Suprapubic skin (tissue), 4 donors: Measurements from ENCODE around the gene CLCN6. TPM values are rescaled to one million over a fixed set of nuclear protein-coding genes. Genes with fewer than 3 reads are reported as not detected.

Experiments
- DNase-seq, 2 donors: peaks; one replicate each; pipeline ENCODE4 v3.0.0-alpha.2; 2019; ENCODE audit warnings: low spot score in 2 of 2
- H3K27ac ChIP-seq: fragments of 200-600 bp; sonication (generic); one replicate; pipeline ENCODE4 v1.5.1; 2019
- H3K27me3 ChIP-seq: fragments of 200-600 bp; sonication (generic); one replicate; pipeline ENCODE4 v1.5.1; 2019
- H3K36me3 ChIP-seq: fragments of 200-600 bp; sonication (generic); one replicate; pipeline ENCODE4 v1.5.1; 2019
- H3K4me1 ChIP-seq: fragments of 200-600 bp; sonication (generic); one replicate; pipeline ENCODE4 v1.5.1; 2019
- H3K4me3 ChIP-seq: fragments of 200-600 bp; sonication (generic); one replicate; pipeline ENCODE4 v1.5.1; 2019; ENCODE audit warnings: mild to moderate bottlenecking
- H3K9me3 ChIP-seq: fragments of 200-600 bp; sonication (generic); one replicate; pipeline ENCODE4 v1.5.1; 2019
- CTCF ChIP-seq, 2 donors: fragments of 200-600 bp in 1 of 2; fragments of 450-650 bp in 1 of 2; sonication (generic) in 1 of 2; IDR thresholded peaks; one replicate each; pipeline ENCODE4 v1.5.1; 2016 to 2019; ENCODE audit warnings: antibody characterized with exemption in 2 of 2, mild to moderate bottlenecking in 1 of 2, moderate library complexity in 1 of 2
- EP300 ChIP-seq: sonication (generic); formaldehyde crosslinking; IDR thresholded peaks from one replicate; pipeline ENCODE4 v1.6.1; 2017; ENCODE audit warnings: antibody characterized with exemption
- POLR2A ChIP-seq, 2 donors: fragments of 450-650 bp; IDR thresholded peaks; one replicate each; pipeline ENCODE4 v1.6.1; 2017; ENCODE audit warnings: antibody characterized with exemption in 2 of 2, mild to moderate bottlenecking in 2 of 2, moderate library complexity in 2 of 2
- POLR2AphosphoS5 ChIP-seq, 3 donors: sonication (generic); formaldehyde crosslinking; IDR thresholded peaks; one replicate each; pipeline ENCODE4 v1.6.1; 2017; ENCODE audit warnings: antibody characterized with exemption in 3 of 3
- WGBS: methylation state at CpG from one replicate; pipeline ENCODE4 v1.1.5; 2018; 5-methylcytosine and 5-hydroxymethylcytosine counted together
- total RNA-seq, 4 donors: library from RNA; depleted of rRNA; stranded (reverse); fragments of >200 nt; gene quantifications; one replicate each; pipeline ENCODE4 v1.1.0, GENCODE V29; 2016

Gene CLCN6
- total RNA-seq, 4 donors from 2014 or later = 6.2 to 22.5 (median 10.2) TPM

- no peak for DNase-seq
- H3K4me1 ChIP-seq = no peaks in the 10 kb centered on the region
- no peaks in the 10 kb centered on the region for H3K27me3 ChIP-seq
- no peaks in the 10 kb centered on the region for H3K9me3 ChIP-seq
- TF ChIP-seq EP300 (no peak), CTCF (IDR thresholded peaks at IDR 0.05) (no peak), POLR2A (IDR thresholded peaks at IDR 0.05) (no peak), POLR2AphosphoS5 (IDR thresholded peaks at IDR 0.05) (no peak)
- 59% methylated on average over 16 of the region's 16 CpGs for WGBS
- H3K27ac ChIP-seq = no peak overlapping the region
- H3K36me3 ChIP-seq = no peaks in the 10 kb centered on the region
- no peak overlapping the region for H3K4me3 ChIP-seq
These were observed 37.9 kb upstream of the CLCN6 start for GRCh38 chr1:11767922-11768704.

GRCh38 chr1:11768821-11769220, 37.2 kb upstream of the CLCN6 start:
- no peak for DNase-seq
- Histone ChIP-seq H3K36me3 (no peaks in the 10 kb centered on the region), H3K27me3 (no peaks in the 10 kb centered on the region), H3K4me1 (no peaks in the 10 kb centered on the region), H3K27ac (no peak overlapping the region), H3K9me3 (no peaks in the 10 kb centered on the region), H3K4me3 (no peak overlapping the region)
- TF ChIP-seq CTCF (IDR thresholded peaks at IDR 0.05) (no peak), EP300 (no peak), POLR2A (IDR thresholded peaks at IDR 0.05) (no peak), POLR2AphosphoS5 (IDR thresholded peaks at IDR 0.05) (no peak)
- 32% methylated on average over 3 of the region's 4 CpGs for WGBS

GRCh38 chr1:11769274-11769673, 36.7 kb upstream of the CLCN6 start:
- no peak overlapping the region for H3K27ac ChIP-seq
- WGBS = 78% methylated on average over 3 of the region's 4 CpGs
- DNase-seq = no peak
- no peak overlapping the region for H3K4me3 ChIP-seq
- H3K27me3 ChIP-seq = no peaks in the 10 kb centered on the region
- TF ChIP-seq POLR2A (IDR thresholded peaks at IDR 0.05) (no peak), EP300 (no peak), POLR2AphosphoS5 (IDR thresholded peaks at IDR 0.05) (no peak), CTCF (IDR thresholded peaks at IDR 0.05) (no peak)
- no peaks in the 10 kb centered on the region for H3K4me1 ChIP-seq
- no peaks in the 10 kb centered on the region for H3K36me3 ChIP-seq
- H3K9me3 ChIP-seq = no peaks in the 10 kb centered on the region

- H3K4me3 ChIP-seq = no peak overlapping the region
- no peaks in the 10 kb centered on the region for H3K27me3 ChIP-seq
- H3K36me3 ChIP-seq = no peaks in the 10 kb centered on the region
- H3K4me1 ChIP-seq = no peaks in the 10 kb centered on the region
- H3K9me3 ChIP-seq = no peaks in the 10 kb centered on the region
- TF ChIP-seq EP300 (no peak), POLR2A (IDR thresholded peaks at IDR 0.05) (no peak), POLR2AphosphoS5 (IDR thresholded peaks at IDR 0.05) (no peak), CTCF (IDR thresholded peaks at IDR 0.05) (no peak)
- no peak overlapping the region for H3K27ac ChIP-seq
- no peak for DNase-seq
These were observed 36.0 kb upstream of the CLCN6 start for GRCh38 chr1:11770011-11770410.

GRCh38 chr1:11771481-11772043, 34.4 kb upstream of the CLCN6 start:
- Histone ChIP-seq H3K27me3 (no peaks in the 10 kb centered on the region), H3K9me3 (no peaks in the 10 kb centered on the region), H3K4me1 (no peaks in the 10 kb centered on the region), H3K4me3 (no peak overlapping the region), H3K27ac (no peak overlapping the region), H3K36me3 (no peaks in the 10 kb centered on the region)
- WGBS = 65% methylated on average over 7 of the region's 11 CpGs
- no peak for TF ChIP-seq CTCF (IDR thresholded peaks at IDR 0.05)
- no peak for TF ChIP-seq POLR2AphosphoS5 (IDR thresholded peaks at IDR 0.05)
- no peak for TF ChIP-seq POLR2A (IDR thresholded peaks at IDR 0.05)
- TF ChIP-seq EP300 = no peak
- DNase-seq = no peak
